Adipocyte (in vitro differentiated cells): ENCODE results near the gene DLX5.

Source experiments
- DNase-seq: peaks from one replicate; pipeline ENCODE4 v3.0.0-alpha.2; 2015; ENCODE audit warnings: low read depth
- H3K27me3 ChIP-seq: replicated peaks from 2 replicates; pipeline ENCODE4 v1.7.0; 2013; ENCODE audit warnings: mild to moderate bottlenecking, low read length, moderate library complexity; ENCODE audit not compliant: control insufficient read depth, insufficient read depth
- H3K36me3 ChIP-seq: 2 replicates; pipeline ENCODE4 v1.7.0; 2013; ENCODE audit warnings: low read length, mild to moderate bottlenecking, moderate library complexity; ENCODE audit not compliant: control insufficient read depth, insufficient read depth, severe bottlenecking
- H3K4me1 ChIP-seq: 2 replicates; pipeline ENCODE4 v1.7.0; 2013; ENCODE audit warnings: mild to moderate bottlenecking, low read length, moderate library complexity; ENCODE audit not compliant: control insufficient read depth, insufficient read depth
- H3K4me3 ChIP-seq: 2 replicates; pipeline ENCODE4 v1.7.0; 2013; ENCODE audit warnings: mild to moderate bottlenecking, low read length, moderate library complexity
- H3K9ac ChIP-seq: 2 replicates; pipeline ENCODE4 v1.7.0; 2013; ENCODE audit warnings: mild to moderate bottlenecking, low read length, moderate library complexity
- H3K9me3 ChIP-seq: 2 replicates; pipeline ENCODE4 v1.7.0; 2013; ENCODE audit warnings: mild to moderate bottlenecking, low read length, moderate library complexity; ENCODE audit not compliant: control insufficient read depth

The DLX5 gene

GRCh38 chr7:97003262-97004246 lies 21.1 kb downstream of the DLX5 start:
- H3K9ac ChIP-seq: no peak overlapping the region
- peaks cover 4% of the 10 kb centered on the region for H3K4me1 ChIP-seq
- H3K9me3 ChIP-seq: peaks cover 8% of the 10 kb centered on the region
- no peak overlapping the region for H3K4me3 ChIP-seq
- no peak for DNase-seq
- no peaks in the 10 kb centered on the region for H3K36me3 ChIP-seq
- peaks cover 87% of the 10 kb centered on the region for H3K27me3 ChIP-seq

- Histone ChIP-seq H3K9me3 (peaks cover 8% of the 10 kb centered on the region), H3K36me3 (no peaks in the 10 kb centered on the region), H3K4me3 (no peak overlapping the region), H3K27me3 (peaks cover 87% of the 10 kb centered on the region), H3K9ac (no peak overlapping the region), H3K4me1 (peaks cover 4% of the 10 kb centered on the region)
- no peak for DNase-seq
Measured at GRCh38 chr7:97002555-97003261, 21.9 kb downstream of the DLX5 start.

GRCh38 chr7:97001656-97002554 lies 22.7 kb downstream of the DLX5 start:
- Histone ChIP-seq H3K4me1 (peaks cover 4% of the 10 kb centered on the region), H3K27me3 (peaks cover 87% of the 10 kb centered on the region), H3K9me3 (peaks cover 8% of the 10 kb centered on the region), H3K4me3 (no peak overlapping the region), H3K36me3 (no peaks in the 10 kb centered on the region), H3K9ac (no peak overlapping the region)
- DNase-seq: no peak

- H3K36me3 ChIP-seq: no peaks in the 10 kb centered on the region
- H3K4me1 ChIP-seq: peaks cover 4% of the 10 kb centered on the region
- H3K27me3 ChIP-seq: peaks cover 93% of the 10 kb centered on the region
- no peak overlapping the region for H3K9ac ChIP-seq
- H3K4me3 ChIP-seq: no peak overlapping the region
- DNase-seq: no peak
- peaks cover 8% of the 10 kb centered on the region for H3K9me3 ChIP-seq
Measured at GRCh38 chr7:97001221-97001620, 23.4 kb downstream of the DLX5 start.

GRCh38 chr7:96998744-96999143 lies 25.9 kb downstream of the DLX5 start:
- Histone ChIP-seq H3K36me3 (no peaks in the 10 kb centered on the region), H3K9ac (no peak overlapping the region), H3K4me1 (no peaks in the 10 kb centered on the region), H3K9me3 (peaks cover 19% of the 10 kb centered on the region), H3K4me3 (no peak overlapping the region), H3K27me3 (peaks cover 96% of the 10 kb centered on the region)
- no peak for DNase-seq

- Histone ChIP-seq H3K9ac (no peak overlapping the region), H3K4me1 (no peaks in the 10 kb centered on the region), H3K4me3 (no peak overlapping the region), H3K9me3 (peaks cover 22% of the 10 kb centered on the region), H3K36me3 (no peaks in the 10 kb centered on the region), H3K27me3 (peaks cover 96% of the 10 kb centered on the region)
- no peak for DNase-seq
Measured at GRCh38 chr7:96998333-96998732, 26.3 kb downstream of the DLX5 start.

GRCh38 chr7:96997512-96998032 lies 27.1 kb downstream of the DLX5 start:
- Histone ChIP-seq H3K9ac (no peak overlapping the region), H3K27me3 (peaks cover 96% of the 10 kb centered on the region), H3K4me1 (peaks cover 3% of the 10 kb centered on the region), H3K4me3 (no peak overlapping the region), H3K36me3 (no peaks in the 10 kb centered on the region), H3K9me3 (peaks cover 27% of the 10 kb centered on the region)
- no peak for DNase-seq

- no peak overlapping the region for H3K9ac ChIP-seq
- H3K9me3 ChIP-seq: peaks cover 30% of the 10 kb centered on the region
- H3K4me3 ChIP-seq: no peak overlapping the region
- peaks cover 3% of the 10 kb centered on the region for H3K4me1 ChIP-seq
- no peak for DNase-seq
- H3K36me3 ChIP-seq: no peaks in the 10 kb centered on the region
- H3K27me3 ChIP-seq: peaks cover 96% of the 10 kb centered on the region
Measured at GRCh38 chr7:96996958-96997511, 27.6 kb downstream of the DLX5 start.

- H3K36me3 ChIP-seq: no peaks in the 10 kb centered on the region
- peaks cover 29% of the 10 kb centered on the region for H3K9me3 ChIP-seq
- DNase-seq: no peak
- peaks cover 3% of the 10 kb centered on the region for H3K4me1 ChIP-seq
- peaks cover 96% of the 10 kb centered on the region for H3K27me3 ChIP-seq
- H3K4me3 ChIP-seq: no peak overlapping the region
- no peak overlapping the region for H3K9ac ChIP-seq
Measured at GRCh38 chr7:96996111-96996957, 28.3 kb downstream of the DLX5 start.
